ENCODE data around the gene CDH2.

CDH2 gene
- total RNA-seq, result 0 to 0.75 (median 0.25) reads per million in 18 experiments

DNA sequence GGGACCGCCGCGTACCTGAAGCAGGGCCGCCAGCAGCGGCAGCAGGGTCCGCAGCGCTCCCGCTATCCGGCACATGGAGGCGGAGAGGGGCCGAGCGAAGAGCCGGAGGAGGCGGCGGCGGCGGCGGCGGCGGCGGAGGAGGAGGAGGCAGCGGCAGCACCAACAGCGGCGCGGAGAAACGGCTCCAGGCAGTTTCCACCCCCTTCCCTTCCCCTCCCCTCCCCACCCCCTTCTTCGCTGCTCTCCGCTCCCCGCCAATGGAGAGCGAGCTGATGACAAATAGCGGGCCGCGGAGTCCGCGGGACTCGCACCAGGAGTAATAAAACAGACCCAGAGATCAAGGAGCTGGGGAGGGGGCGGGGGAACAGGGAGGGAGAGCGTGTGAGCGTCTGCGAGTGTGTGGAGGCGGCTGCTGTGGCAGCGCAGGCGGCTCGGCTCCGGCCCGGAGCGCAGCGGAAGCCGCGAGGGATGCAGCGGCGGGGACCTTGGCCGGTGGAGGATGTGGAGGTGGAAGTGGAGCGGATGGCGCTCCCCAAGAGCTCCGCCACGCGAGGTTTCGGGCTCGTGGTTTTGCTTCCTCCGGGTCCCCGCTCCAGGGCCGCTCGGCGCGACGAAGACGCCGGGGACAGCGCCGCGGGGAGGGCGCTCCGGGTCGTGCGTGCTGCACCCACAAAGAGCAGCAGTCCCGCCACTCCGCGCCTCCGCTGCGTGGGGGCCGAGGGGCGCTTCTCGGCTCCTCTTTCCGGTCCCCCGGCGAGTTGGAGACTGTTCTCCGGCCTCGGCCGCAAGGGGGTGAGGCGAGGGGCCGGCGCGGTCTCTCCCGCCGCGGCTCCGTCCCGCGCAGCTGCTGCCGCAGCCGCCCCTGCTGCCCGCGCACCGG, at the start of gene CDH2:
Gene CDH2 (minus strand): TSS at position 183 of the 880 bp plus-strand sequence. CDS start 108 bp downstream, at position 75.
- DNase-seq, result peak in 1 of 2 donors; percentile 3

DNA sequence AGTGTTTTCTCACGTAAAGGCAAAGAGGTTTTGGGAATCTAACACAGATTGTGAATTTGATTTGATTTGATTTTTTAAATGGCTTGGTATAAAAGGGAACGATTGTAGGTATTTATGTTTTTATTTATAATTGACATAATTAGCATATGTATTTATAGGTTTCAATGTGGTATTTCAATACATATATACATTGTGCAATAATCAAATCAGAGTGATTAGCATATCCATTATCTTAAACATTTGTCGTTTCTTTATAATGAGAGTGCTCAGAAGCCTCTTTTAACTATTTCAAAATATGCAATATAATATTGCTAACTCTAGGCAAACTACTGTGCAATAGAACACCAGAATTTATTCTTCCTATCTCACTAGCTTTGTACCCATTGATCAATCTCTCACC, 35.1 kb upstream of the CDH2 start:
- no peak for DNase-seq

DNA sequence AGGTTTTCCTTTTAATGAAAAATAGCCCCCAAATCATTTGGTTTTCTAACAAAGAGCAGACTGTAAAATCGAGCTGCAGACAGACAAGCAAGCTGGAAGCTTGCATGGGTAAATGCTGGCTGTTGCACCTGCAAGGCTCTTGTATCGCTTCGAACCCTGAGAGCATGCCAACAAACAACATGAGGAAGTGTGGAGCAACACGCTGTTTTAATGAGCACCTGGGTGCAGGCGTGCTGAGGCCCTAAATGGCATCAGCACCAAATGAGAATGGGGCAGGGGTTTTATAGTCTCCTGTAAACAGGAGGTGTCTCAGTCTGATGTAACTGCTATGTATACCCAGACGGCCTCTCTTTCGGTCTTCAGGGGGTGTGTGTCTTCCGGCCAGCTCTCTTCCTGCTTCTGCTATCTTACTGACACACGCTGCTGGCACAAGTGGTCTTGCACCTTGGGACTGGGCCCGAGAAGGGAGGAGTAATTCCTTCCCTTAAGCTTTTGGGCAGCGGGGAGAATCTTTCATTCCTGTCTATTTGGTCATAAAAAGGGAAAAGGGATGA, 31.9 kb upstream of the CDH2 start:
- no peak for DNase-seq

DNA sequence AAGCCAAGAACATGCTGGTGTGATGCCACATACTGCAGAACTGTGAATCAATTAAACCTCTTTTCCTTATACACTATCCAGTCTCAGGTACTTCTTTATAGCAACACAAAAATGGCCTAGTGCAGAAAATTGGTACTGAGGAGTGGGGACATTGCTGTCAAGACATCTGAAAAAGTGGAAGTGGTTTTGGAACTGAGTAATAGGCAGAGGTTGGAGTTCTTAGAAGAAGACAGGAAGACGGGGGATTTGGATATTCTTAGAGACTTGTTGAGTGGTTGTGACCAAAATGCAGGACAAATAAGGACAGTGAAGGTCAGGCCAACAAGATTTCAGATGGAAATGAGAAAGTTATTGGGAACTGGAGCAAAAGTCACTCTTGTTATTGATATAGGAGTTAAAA, 31.3 kb upstream of the CDH2 start:
- DNase-seq, result peak; percentile 42 to 51

DNA sequence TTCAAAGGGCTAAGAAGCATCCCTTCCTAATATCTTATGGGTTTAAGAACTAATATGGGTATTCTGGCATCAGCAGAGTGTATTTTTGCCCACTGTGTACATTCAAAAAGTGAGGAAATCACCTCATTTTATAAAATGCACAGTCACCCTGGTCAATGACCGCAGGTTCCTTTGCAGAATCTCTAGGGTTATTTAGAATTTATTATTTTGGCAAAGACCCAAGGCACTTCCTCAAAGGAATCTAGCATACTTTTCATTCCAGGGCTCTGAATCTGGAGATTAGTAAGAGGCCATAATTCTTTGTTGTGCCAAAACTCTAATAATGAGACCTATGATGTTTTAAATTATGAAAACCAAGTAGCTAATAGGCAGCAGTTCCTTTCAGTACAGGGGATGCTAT, 27.2 kb upstream of the CDH2 start:
- DNase-seq, result no peak

DNA sequence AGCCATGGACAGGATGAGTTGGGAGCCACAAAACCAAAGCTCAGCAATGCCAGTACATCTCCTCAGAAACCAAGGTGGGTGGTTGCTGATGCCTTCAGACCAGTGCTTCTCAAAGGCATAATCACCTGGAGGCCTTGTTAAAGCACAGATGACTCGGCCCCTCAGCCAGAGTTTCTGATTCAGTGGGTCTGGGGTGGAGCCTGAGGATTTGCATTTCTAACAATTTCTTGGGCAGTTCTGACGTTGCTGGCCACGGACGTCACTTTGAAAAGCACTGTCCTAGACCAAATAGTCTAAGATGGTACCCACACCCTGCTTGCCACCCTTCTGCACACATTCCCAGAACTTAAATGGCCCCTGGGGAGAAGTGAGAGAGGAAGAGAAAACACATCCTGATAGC, 24.1 kb upstream of the CDH2 start:
- no peak for DNase-seq

DNA sequence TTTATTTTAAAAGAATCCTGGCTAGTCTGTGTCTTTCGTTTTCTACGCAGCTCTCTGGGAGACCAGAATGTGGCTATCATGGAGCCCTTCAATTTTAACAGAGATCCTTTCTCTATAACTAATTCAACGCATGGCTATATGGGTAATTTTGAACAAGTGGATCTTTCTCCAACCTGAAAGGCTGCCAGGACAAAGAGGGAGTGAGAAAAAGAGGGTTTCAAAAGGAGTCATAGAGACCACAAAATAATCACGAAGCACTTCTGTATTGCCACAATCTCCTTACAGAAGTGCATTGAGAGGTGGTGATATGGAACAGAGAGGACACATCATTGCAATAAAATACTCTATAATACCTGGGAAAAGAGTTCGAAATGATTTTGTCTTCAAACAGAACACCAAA, 21.7 kb upstream of the CDH2 start:
- DNase-seq, result no peak

DNA sequence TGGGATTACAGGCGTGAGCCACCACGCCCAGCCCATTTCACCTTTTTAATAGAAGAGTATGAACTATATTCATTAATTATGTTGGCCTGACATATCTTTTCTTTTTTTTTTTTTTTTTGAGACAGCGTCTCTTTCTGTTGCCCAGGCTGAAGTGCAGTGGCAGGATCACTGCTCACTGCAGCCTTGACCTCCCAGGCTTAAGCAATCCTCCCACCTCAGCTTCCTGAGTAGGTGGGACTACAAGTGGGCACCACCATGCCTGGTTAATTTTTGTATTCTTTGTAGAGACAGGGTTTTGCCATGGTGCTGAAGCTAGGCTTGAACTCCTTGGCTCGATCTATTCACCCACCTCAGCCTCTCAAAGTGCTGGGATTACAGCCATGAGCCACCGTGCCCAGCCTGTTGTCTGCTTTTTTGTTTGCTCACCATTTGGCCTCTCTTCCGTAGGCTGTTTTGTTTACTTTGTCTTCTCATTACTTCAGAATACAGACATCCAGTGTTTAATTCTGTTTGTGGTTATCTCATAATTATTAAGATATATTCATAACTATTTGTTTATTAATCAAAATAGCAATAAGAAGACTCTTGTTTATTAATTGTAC, 16.3 kb upstream of the CDH2 start:
- DNase-seq, result no peak

DNA sequence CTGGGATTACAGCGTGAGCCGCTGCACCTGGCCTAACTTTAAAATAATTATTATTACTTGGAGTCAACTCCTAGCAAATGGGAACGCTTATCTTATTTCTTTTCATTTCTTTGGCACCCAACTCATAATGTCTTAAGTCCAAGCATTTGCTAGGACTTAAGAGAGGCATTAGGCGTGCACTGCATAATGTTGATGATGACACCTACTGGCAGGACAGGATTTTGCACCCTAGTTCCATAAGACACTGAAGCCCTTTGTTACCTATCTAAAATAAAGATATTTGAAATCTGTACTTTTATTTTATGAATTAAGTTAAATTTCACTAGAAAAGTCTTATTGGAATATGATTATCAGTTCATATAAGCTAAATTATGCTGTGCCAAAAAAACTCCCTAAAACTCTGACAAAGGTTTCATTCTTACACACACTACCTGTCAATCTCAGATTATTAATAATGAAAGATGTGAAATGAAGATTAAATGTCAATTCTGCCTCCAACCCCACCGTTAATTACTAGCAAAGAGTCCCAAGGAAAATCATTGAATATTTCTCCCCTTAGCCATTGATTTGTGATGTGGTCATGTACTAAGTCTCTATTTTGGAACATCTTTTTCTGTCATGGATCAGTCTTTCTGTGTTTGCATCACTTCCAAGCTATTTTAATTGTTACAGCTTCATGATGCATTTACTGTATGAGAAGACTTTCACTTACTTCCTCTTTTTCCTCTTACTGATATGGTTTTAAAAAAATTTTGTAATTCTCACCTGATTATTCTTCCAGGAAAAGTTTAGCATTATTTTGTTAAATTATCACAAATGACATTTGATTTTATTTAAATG, 12.7 kb upstream of the CDH2 start:
- peak; percentile 51 to 56 for DNase-seq

DNA sequence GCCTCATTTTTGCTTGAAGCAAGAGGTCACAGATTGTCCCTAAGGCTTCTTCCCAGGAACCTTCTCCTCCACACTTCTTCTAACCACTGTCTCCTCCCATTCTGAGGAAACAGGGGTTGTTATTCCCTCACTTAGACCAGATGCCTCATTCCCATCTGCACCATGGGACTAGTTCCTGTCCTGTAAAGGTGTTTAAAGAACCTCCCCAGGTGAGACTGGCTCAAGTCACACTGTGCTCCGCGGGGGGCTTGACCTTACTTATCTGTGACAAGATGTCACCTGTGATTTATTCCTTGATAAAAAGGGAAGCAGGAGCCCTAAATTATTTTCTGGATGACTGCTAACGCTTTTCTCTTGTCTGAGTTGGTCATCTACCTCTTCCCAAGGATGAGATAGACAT, 8.2 kb upstream of the CDH2 start:
- no peak for DNase-seq

DNA sequence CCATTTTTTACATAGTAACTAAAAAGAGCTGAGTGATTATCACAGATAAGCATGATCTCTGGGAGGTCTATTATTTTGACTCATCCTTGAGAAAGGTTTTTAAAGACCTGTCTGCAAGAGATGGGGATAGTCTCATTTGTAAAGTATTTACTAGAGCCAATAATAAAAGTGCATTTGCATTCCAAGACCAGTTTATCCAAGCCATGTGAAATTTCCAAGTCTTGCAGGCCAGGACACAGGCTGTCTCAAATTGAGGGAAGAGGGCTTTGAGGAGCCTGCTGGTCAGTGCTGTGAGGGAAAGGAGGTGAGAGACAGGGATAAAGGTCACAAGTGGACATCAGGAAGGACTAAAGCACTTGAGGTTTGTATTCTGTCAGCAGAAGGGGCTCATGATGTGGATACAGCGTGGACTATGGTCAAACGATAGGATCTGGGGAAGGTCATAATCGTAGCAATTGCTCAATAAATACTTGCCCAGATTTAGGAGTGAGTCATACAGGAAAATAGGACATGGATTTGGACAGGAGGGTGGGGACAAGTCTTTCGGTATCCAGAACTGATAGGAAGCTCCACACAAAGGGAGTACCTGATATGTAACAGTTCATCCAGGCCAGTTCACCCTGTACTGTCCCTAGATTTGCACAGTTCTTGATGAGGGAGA, 6.6 kb upstream of the CDH2 start:
- DNase-seq, result no peak

DNA sequence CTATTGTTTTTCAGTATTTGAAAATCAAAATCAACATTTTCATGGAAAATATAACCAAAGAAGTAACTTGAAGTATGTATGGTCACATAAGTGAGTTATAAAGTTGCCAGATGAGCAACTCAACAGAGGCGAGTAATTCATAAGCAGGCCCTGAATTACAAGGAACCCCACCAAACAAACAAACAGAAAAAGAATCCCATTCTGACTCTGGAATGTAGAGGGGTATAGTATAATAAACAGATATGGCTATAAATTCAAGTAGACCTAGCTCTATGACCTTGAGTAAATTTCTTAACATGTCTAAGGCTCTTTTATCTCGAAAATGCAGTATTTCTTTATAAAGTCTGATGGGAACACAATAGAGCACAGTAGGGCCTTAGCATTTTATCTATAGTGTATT, 4.7 kb upstream of the CDH2 start:
- DNase-seq, result no peak

DNA sequence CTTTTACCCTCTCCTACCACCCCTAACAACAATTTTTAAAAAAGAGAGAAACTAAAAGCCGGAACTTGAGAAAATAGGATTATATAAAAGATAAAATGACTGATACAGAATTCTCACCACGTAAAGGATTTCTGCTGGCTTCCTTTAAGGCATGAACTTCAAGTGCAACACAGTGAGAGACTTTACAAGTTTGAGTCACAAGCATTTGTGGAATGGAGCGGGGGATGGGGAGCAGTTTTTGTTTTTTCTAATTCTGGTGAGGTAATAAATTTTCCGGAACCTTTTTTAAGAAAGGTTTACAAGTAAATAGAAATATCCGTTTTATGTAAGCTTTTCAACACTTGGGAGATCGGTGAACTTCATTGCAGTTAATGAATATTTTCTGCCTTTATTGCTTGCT, 1.8 kb upstream of the CDH2 start:
- DNase-seq, result no peak

DNA sequence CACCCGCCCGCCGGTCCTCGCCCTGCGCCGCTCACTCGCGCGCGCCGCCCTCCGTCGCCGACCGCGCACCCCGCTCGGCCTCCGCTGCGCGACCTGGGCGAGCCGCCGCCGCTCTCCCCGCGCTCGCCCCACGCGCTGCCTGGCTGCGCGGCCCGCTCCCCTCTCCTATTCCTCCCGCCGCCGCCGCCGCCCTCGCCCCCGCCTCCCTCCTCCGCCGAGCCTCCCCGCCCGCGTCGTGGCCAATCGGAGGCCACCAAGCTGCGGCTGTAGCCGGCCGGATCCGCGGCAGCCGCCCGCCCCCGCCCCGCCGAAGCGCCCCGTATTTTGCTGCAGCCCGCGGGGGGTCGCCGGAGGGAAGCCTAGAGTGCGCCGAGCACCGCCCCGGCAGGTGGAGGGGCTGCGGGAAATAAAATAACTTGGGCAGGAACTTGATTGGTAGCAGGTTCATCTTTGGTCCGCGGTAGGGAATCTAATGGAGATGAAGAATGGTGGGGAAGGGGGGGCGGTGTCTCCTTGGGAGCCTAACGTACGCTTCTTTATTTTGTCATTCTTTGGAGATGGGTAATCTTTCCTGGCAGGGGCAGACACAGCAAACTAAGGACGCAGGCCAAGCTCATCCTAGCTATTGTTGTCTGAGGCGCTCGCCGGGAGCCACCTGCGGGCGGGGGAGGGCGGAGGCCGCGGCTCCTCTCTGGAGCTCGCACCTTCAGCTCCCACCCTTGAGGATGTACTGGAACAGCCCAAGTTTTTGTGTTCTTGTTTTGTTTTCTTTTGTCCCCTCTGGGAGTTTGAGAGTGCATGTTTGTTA, 1.1 kb upstream of the CDH2 start:
- DNase-seq, result no peak

DNA sequence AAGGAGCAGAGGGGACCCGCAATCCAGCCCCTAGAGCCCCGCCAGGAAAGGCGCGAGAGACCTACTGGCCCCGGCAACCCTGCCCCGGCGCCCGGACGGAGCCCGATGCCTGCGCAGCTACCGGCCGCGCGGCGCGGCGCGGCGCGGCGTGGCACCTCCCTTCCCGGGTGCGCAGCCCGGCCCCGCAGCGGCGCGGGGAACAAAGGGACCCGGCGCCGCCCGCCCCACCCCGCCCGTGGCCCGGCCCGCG, 307 bp downstream of the CDH2 start:
- DNase-seq, result no peak

DNA sequence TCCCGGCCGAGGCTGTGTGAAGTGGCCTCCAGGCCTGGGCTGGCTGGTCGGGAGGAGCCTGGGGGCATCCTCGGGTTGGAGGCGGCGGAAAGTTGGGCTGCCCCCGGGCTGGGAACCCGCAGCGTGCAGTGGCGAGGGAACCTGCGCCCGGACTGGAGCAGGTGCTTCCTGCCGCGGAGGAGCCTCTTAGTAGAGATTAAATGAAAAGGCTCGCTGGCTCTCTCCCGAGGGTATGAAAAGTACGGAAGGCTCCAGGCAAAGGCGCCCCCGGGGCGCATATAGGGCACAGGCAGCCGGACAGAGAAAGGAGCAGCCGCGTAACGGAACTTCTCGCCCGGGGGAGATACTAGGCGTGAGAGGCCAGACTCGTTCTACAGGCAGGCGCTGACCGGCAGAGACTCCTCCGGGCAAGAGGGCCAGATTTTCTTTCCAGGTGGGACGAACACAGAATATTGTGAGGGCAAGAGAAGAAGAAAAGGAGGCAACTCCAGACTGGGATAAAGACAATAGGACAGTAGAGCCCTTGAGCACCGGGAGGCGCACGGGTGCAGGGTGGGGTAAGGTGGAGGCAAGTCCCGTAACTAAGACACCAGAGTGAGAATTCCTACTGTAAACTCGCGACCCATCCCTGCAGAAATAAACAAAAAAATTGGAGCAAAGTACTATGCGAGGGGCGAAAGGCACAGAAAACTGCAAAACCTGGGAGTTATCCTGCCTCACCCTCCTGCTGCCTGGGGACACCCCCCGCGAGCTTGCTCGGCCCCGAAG, 816 bp downstream of the CDH2 start:
- no peak for DNase-seq

DNA sequence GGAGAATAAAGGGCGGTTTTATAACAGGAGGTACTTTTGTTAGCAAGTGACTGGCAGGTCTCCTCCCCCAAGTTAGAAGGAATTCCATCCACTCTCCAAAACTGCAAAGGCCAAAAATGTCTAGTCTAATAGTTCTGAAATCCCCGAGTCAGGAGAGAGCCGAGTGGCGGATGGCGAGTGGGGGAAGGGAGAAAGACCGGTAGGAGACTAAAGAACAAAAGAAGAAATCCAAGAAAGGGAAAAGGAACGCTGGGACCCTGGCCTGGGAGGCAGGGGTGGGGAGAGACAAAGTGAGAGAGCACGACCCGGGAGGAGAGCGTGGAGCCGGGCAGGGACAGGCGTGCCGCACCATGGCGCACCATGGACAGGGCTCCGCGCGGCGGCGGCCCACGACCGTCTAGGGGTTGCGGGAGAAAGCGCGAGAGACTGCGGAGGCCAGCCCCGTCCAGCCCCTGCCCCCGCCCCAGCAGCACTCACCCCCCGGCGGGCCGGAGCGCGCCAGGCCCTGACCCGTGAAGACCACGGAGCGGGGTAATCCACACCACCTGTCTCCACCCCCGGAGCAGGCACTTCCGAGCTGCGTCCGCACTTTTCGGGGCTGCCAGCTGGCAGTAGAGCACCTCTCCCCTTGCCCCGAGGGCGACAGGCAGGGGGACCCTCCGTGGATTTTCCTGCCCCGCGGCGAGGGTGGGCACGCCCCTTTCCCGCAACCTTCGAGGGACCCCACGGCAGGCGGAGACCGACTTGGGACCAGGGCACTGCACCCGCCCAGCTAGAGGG, 1.6 kb downstream of the CDH2 start:
- DNase-seq, result no peak

DNA sequence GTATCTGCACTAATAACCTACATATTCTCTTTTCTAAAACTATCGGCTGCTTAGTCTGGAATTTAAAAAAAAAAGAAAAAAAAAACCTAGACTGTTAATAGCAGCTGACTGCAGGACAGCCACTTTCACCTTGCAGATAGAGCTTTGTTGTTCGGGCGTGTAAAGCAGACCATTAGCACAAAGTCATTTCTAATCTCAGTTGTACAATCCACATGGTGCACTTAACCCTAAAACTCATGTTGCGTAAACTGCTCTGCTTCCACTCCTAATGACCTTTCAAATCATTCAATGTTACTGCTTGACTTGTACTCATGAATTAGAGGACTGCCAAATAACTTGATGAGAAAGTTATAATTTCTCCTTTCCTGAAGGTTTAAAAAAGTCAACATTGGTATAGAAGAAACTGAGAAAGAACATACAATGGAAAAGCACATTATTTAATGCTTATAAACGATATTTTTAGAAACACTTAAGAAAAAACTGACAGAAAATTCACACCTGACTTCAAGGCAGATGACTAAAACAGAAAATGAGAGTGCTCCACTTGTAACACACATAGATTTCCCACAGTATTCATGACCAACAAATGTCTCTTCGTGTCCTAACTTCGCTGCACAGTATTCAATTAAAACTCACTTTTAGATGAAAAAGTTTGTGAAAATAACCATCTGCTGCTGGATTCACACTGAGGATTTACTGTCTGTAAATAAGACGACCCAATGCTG, 2.6 kb downstream of the CDH2 start:
- no peak for DNase-seq

DNA sequence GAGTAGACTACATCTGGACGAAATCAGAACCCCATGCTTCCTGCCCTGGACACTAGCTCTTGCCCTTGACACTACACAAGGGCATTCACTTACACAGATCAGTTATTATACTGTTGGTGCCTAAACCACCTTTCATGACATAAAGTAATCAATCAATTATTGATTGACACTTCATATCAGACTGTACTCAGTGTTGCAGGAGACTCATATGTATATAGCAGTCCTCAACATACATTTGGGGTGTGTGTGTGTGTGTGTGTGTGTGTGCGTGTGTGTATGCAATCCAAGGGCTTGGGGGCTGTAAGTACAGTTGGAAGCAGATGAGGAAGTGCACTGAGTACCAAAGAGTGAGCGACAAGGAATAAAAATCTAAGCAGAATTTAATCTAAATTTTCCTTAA, 5.1 kb downstream of the CDH2 start:
- DNase-seq, result no peak

DNA sequence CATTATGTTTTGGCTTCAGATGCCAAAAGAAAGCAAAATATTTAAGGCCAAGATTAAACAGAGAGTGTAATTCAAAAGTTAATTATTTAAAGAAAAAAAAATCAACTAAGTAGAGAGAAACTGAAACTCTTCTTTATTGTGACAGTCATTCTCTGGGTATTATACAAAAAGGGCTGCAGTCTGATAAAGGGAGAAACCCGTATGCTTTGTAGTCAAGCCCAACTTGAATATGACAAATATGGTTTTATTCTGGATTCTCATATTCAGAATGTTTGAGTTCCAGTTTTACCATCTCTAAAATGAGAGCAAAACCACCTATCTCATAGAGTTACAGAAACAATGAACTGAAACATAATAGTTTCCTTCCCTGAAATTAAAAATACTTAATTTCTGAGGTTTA, 8.2 kb downstream of the CDH2 start:
- no peak for DNase-seq

Data from inflammatory macrophage (primary cell).